ENCODE results near the gene RUSF1. TPM values are rescaled to one million over a fixed set of nuclear protein-coding genes. Genes with fewer than 3 reads are reported as not detected.

RUSF1 gene
- total RNA-seq, 6 donors from 2014 or later = 46.8 to 132 (median 80.6) TPM

DNA sequence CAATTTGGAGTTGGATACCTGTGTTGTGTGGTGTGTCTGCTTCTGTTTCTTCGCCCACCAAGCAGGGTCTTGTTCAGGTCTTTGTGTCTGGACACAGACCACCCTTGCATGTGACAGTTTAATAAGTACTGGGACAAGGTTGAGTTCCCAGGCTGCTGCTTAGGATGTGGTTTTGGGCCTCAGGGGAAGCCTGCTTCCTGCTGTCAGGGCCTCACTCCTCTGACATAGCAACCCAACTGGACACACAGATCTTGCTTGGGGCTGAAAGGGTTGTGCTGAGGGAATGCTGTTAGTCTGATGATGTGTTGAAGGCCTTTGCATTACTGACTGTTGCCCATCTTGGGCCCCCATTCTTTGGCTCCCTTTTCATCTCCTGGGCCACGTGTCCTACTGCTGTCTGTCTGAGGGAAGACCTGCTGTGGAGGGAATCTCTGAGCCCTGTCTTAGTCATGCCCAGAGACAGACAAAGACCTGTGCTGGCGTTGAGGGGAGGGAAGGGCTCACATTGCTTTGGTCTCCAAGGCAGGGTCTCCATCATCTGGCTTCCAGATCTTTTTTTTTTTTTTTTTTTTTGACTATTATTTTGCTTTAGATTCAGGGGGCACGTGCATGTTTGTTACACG is 40.9 kb downstream of the RUSF1 start:
- no peak for DNase-seq
- Histone ChIP-seq H3K4me3 (no peak overlapping the region), H3K27ac (no peak overlapping the region), H3K4me1 (peaks cover 7 to 18% (median 13%) of the 10 kb centered on the region in 4 donors), H3K27me3 (no peaks in the 10 kb centered on the region), H3K9me3 (no peaks in the 10 kb centered on the region), H3K36me3 (peaks cover 2 to 49% (median 35%) of the 10 kb centered on the region in 4 donors)
- ATAC-seq (ENCODE audit: low FRiP score in 2 of 2) = no peak
- 85 to 89% methylated on average over 4 to 5 of the region's 5 CpGs for WGBS, 2 donors
- TF ChIP-seq POLR2A (IDR thresholded peaks at IDR 0.05) (no peak), CTCF (IDR thresholded peaks at IDR 0.05) (no peak), EP300 (IDR thresholded peaks at IDR 0.05) (no peak), POLR2AphosphoS5 (IDR thresholded peaks at IDR 0.05) (no peak)

- WGBS, 2 donors = 97 to 100% methylated on average over 2 to 17 of the region's 18 CpGs
- Histone ChIP-seq H3K4me1 (peaks cover 4 to 10% (median 5%) of the 10 kb centered on the region in 4 donors), H3K4me3 (no peak overlapping the region), H3K27ac (no peak overlapping the region), H3K36me3 (peaks cover 2 to 56% (median 41%) of the 10 kb centered on the region in 4 donors), H3K9me3 (no peaks in the 10 kb centered on the region), H3K27me3 (no peaks in the 10 kb centered on the region)
- ATAC-seq (ENCODE audit: low FRiP score in 2 of 2) = peak in 1 of 2 donors; percentile 6
- DNase-seq = peak in 1 of 2 donors; percentile 79
- no peak for TF ChIP-seq EP300 (IDR thresholded peaks at IDR 0.05)
- no peak for TF ChIP-seq POLR2A (IDR thresholded peaks at IDR 0.05)
- no peak for TF ChIP-seq POLR2AphosphoS5 (IDR thresholded peaks at IDR 0.05)
- TF ChIP-seq CTCF (IDR thresholded peaks at IDR 0.05) = no peak
Measured at GRCh38 chr16:31466381-31466841, 41.8 kb downstream of the RUSF1 start.

DNA sequence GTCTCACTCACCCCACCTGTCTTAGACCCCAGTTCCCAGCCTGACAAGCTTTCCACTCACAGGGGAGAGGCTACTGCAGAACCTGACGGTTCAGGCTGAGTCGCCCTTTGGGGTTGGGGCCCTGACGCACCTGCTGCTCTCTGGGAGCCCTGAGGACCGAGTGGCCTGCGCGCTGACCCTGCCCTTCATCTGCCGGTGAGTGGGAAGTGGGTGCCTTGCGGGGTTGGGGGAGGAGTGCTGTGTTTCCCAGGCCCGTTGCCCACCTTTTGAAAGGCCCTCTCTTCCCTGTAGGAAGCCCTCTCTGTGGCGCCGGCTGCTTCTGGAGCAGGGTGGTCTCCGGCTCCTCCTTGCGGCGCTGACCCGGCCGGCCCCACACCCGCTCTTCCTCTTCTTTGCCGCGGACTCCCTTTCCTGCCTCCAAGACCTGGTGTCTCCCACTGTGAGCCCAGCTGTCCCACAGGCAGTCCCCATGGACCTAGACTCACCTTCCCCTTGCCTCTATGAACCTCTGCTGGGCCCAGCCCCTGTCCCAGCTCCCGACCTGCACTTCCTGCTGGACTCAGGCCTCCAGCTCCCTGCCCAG is 42.3 kb downstream of the RUSF1 start:
- peak in 1 of 2 donors; percentile 11 for ATAC-seq (ENCODE audit: low FRiP score in 2 of 2)
- Histone ChIP-seq H3K4me3 (no peak overlapping the region), H3K4me1 (peaks cover 0 to 10% (median 2%) of the 10 kb centered on the region in 4 donors), H3K27me3 (no peaks in the 10 kb centered on the region), H3K9me3 (no peaks in the 10 kb centered on the region), H3K27ac (no peak overlapping the region), H3K36me3 (peaks cover 2 to 56% (median 41%) of the 10 kb centered on the region in 4 donors)
- 78 to 86% methylated on average over 16 to 20 of the region's 20 CpGs for WGBS, 2 donors
- DNase-seq = no peak
- TF ChIP-seq POLR2A (IDR thresholded peaks at IDR 0.05) (no peak), POLR2AphosphoS5 (IDR thresholded peaks at IDR 0.05) (no peak), CTCF (IDR thresholded peaks at IDR 0.05) (no peak), EP300 (IDR thresholded peaks at IDR 0.05) (no peak)

GRCh38 chr16:31464781-31465260 is 43.4 kb downstream of the RUSF1 start:
- peaks cover 2 to 56% (median 41%) of the 10 kb centered on the region in 4 donors for H3K36me3 ChIP-seq
- no peak overlapping the region for H3K27ac ChIP-seq
- no peaks in the 10 kb centered on the region for H3K27me3 ChIP-seq
- ATAC-seq (ENCODE audit: low FRiP score in 2 of 2) (no peak), DNase-seq (no peak)
- no peak for TF ChIP-seq POLR2AphosphoS5 (IDR thresholded peaks at IDR 0.05)
- no peak for TF ChIP-seq CTCF (IDR thresholded peaks at IDR 0.05)
- no peak for TF ChIP-seq EP300 (IDR thresholded peaks at IDR 0.05)
- TF ChIP-seq POLR2A (IDR thresholded peaks at IDR 0.05) = no peak
- H3K4me1 ChIP-seq = peaks cover 9 to 14% (median 12%) of the 10 kb centered on the region in 4 donors
- no peak overlapping the region for H3K4me3 ChIP-seq
- no peaks in the 10 kb centered on the region for H3K9me3 ChIP-seq
- WGBS, 2 donors = 93 to 94% methylated on average over 10 to 17 of the region's 17 CpGs
